Measurements from ENCODE around the gene NOVA1. TPM values are rescaled to one million over a fixed set of nuclear protein-coding genes. Genes with fewer than 3 reads are reported as not detected.
"Not testable (repeated sequence)": the region's sequence is repeated elsewhere in the genome, so short reads cannot be mapped to it uniquely, and the experiment has no call there.

NOVA1 gene, protein sequence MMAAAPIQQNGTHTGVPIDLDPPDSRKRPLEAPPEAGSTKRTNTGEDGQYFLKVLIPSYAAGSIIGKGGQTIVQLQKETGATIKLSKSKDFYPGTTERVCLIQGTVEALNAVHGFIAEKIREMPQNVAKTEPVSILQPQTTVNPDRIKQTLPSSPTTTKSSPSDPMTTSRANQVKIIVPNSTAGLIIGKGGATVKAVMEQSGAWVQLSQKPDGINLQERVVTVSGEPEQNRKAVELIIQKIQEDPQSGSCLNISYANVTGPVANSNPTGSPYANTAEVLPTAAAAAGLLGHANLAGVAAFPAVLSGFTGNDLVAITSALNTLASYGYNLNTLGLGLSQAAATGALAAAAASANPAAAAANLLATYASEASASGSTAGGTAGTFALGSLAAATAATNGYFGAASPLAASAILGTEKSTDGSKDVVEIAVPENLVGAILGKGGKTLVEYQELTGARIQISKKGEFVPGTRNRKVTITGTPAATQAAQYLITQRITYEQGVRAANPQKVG
- 0.08 TPM for total RNA-seq (2013)
- polyA plus RNA-seq (under 1 TPM in 1 of 3 donors, not detected in 2; 0.01 TPM), polyA minus RNA-seq (not detected in 2 replicates), total RNA-seq (0 to 6.3 (median 0.08) reads per million in 11 experiments)

GRCh38 chr14:26597589-26598080 is at the start of gene NOVA1:
TSS of gene NOVA1 (minus strand) at chr14:26598033. CDS start at chr14:26597436, 597 bp downstream.
- Histone ChIP-seq H4K20me1 (ENCODE audit: insufficient read depth, low read length) (no peaks in the 10 kb centered on the region), H3K4me3 (replicated peaks in 1 of 3; ENCODE audit: low read depth in 2 of 3, low read length in 3 of 3) (peak within 1 kb of the TSS in 1 of 3 experiments; percentile 14), H3K9ac (ENCODE audit: insufficient read depth, low read length, poor library complexity, severe bottlenecking) (no peak within 1 kb of the TSS), H3K36me3 (replicated peaks in 1 of 2; ENCODE audit: control insufficient read depth in 1 of 2, insufficient read depth in 2 of 2, low read length in 2 of 2) (no peaks in the 10 kb centered on the region), H3K4me1 (ENCODE audit: control insufficient read depth in 1 of 2, insufficient read depth in 2 of 2, low read length in 2 of 2) (no peaks in the 10 kb centered on the region), H3K27me3 (ENCODE audit: control insufficient read depth in 2 of 2, insufficient read depth in 2 of 2, low read length in 2 of 2) (peaks cover 48 to 50% of the 10 kb centered on the region in 2 donors), H2AFZ (ENCODE audit: insufficient read depth, low read depth, low read length, poor library complexity, severe bottlenecking) (no peak within 1 kb of the TSS), H3K4me2 (replicated peaks; ENCODE audit: extremely low read depth, low read length, poor library complexity, severe bottlenecking) (peak within 1 kb of the TSS; percentile 27), H3K27ac (ENCODE audit: low read depth in 1 of 2, low read length in 2 of 2) (no peak within 1 kb of the TSS), H3K79me2 (ENCODE audit: insufficient read depth, low read length) (no peaks in the 10 kb centered on the region), H3K9me3 (replicated peaks in 1 of 2; ENCODE audit: control insufficient read depth in 1 of 2, insufficient read depth in 1 of 2, low read length in 2 of 2) (peaks cover 0 to 21% of the 10 kb centered on the region in 2 donors)
- peaks cover 41 to 53% (median 48%) of the 10 kb centered on the region in 3 donors for H3K27me3 Mint-ChIP-seq (ENCODE audit: low read depth in 3 of 3)
- H3K4me1 Mint-ChIP-seq = peaks cover 4% of the 10 kb centered on the region
- DNase-seq = no peak
- WGBS (ENCODE audit: insufficient coverage) = under 1% methylated on average over 25 of the region's 36 CpGs
- H3K4me3 Mint-ChIP-seq = peak within 1 kb of the TSS in 1 of 2 donors; percentile 85
- TF ChIP-seq, protein P1, sequence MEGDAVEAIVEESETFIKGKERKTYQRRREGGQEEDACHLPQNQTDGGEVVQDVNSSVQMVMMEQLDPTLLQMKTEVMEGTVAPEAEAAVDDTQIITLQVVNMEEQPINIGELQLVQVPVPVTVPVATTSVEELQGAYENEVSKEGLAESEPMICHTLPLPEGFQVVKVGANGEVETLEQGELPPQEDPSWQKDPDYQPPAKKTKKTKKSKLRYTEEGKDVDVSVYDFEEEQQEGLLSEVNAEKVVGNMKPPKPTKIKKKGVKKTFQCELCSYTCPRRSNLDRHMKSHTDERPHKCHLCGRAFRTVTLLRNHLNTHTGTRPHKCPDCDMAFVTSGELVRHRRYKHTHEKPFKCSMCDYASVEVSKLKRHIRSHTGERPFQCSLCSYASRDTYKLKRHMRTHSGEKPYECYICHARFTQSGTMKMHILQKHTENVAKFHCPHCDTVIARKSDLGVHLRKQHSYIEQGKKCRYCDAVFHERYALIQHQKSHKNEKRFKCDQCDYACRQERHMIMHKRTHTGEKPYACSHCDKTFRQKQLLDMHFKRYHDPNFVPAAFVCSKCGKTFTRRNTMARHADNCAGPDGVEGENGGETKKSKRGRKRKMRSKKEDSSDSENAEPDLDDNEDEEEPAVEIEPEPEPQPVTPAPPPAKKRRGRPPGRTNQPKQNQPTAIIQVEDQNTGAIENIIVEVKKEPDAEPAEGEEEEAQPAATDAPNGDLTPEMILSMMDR (IDR thresholded peaks at IDR 0.05) = no peak
- peaks cover 0 to 15% (median 9%) of the 10 kb centered on the region in 7 donors for H3K9me3 Mint-ChIP-seq
- no peak within 1 kb of the TSS for H3K27ac Mint-ChIP-seq
- intact Hi-C loops (cut with micrococcal nuclease) = no loop called here
- no peaks in the 10 kb centered on the region for H3K36me3 Mint-ChIP-seq

- H3K4me1 ChIP-seq (ENCODE audit: control insufficient read depth in 1 of 2, insufficient read depth in 2 of 2, low read length in 2 of 2); H2AFZ ChIP-seq (ENCODE audit: insufficient read depth, low read depth, low read length, poor library complexity, severe bottlenecking); H4K20me1 ChIP-seq (ENCODE audit: insufficient read depth, low read length); H3K79me2 ChIP-seq (ENCODE audit: insufficient read depth, low read length); DNase-seq; H3K4me2 ChIP-seq (replicated peaks; ENCODE audit: extremely low read depth, low read length, poor library complexity, severe bottlenecking); H3K27me3 ChIP-seq (ENCODE audit: control insufficient read depth in 2 of 2, insufficient read depth in 2 of 2, low read length in 2 of 2); H3K27ac Mint-ChIP-seq; H3K4me1 Mint-ChIP-seq; H3K36me3 ChIP-seq (replicated peaks in 1 of 2; ENCODE audit: control insufficient read depth in 1 of 2, insufficient read depth in 2 of 2, low read length in 2 of 2); intact Hi-C loops (cut with micrococcal nuclease); H3K27ac ChIP-seq (ENCODE audit: low read depth in 1 of 2, low read length in 2 of 2); H3K27me3 Mint-ChIP-seq (ENCODE audit: low read depth in 3 of 3); H3K4me3 ChIP-seq (replicated peaks in 1 of 3; ENCODE audit: low read depth in 2 of 3, low read length in 3 of 3); H3K4me3 Mint-ChIP-seq; H3K36me3 Mint-ChIP-seq; H3K9ac ChIP-seq (ENCODE audit: insufficient read depth, low read length, poor library complexity, severe bottlenecking): not testable (repeated sequence)
- peaks cover 0 to 16% (median 6%) of the 10 kb centered on the region in 7 donors for H3K9me3 Mint-ChIP-seq
- H3K9me3 ChIP-seq (replicated peaks in 1 of 2; ENCODE audit: control insufficient read depth in 1 of 2, insufficient read depth in 1 of 2, low read length in 2 of 2) = peaks cover 0 to 12% of the 10 kb centered on the region in 2 donors
- 87% methylated on average over 4 of the region's 5 CpGs for WGBS (ENCODE audit: insufficient coverage)
Observed at GRCh38 chr14:26645057-26645456, 47.2 kb upstream of the NOVA1 start.

All from CD14-positive monocyte (primary cell).